ENCODE data around the gene BBX. TPM values are rescaled to one million over a fixed set of nuclear protein-coding genes. Genes with fewer than 3 reads are reported as not detected.
A peak's percentile ranks its signal among the peaks of the same experiment; 100 is the strongest.

BBX gene
- total and polyA plus RNA-seq, 2 of the 13 experiments (the other 11 are each of a cell fraction or from before 2014, with no cell fraction given), result 13.7 to 23.2 TPM

DNA sequence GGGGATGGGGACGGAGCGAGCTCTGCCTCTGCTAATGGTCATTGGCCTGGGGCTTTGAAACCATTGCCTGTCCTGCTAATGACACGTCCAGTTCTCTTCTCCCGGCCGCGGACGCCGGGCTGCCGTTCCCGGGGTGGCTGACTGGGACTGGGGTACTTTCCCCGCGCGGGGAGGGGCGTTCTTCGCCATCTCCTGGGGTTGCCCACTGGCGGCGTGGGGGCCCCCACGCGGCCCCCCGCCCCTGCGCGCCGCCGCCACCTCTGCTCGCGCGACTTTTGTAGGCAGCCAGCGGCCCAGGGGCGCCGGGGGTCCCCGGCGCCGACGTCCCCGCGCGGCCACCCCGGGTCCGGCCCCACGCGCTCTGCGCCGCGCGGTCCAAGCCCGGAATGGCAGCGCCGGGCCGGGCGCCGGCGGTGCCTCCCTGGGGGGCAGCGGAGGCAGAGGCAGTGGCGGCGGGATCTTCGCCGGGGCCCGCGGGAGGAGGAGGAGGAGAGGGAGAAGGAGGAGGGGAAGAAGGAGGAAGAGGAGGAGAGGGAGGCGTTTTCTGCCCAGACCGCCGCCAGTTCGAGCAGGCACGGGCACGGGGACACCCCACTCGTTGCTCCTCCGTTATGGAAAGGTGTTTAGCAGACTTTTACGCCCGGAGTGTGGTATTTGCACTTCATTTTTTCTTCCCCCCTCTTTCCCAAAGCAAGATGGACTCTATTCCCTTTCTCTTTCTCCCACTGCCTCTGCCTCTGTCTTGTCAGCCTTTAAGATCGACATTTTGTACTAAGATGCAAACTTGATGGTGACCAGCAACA is 2.3 kb downstream of the BBX start (continued):
- TF ChIP-seq, protein P1, sequence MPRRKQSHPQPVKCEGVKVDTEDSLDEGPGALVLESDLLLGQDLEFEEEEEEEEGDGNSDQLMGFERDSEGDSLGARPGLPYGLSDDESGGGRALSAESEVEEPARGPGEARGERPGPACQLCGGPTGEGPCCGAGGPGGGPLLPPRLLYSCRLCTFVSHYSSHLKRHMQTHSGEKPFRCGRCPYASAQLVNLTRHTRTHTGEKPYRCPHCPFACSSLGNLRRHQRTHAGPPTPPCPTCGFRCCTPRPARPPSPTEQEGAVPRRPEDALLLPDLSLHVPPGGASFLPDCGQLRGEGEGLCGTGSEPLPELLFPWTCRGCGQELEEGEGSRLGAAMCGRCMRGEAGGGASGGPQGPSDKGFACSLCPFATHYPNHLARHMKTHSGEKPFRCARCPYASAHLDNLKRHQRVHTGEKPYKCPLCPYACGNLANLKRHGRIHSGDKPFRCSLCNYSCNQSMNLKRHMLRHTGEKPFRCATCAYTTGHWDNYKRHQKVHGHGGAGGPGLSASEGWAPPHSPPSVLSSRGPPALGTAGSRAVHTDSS (CRISPR knock-in tag; conservative IDR thresholded peaks at IDR 0.05), result no peak
- TF ChIP-seq PHF20 (CRISPR knock-in tag; IDR thresholded peaks at IDR 0.05) (no peak), RFXAP (CRISPR knock-in tag; IDR thresholded peaks at IDR 0.05; ENCODE audit: borderline replicate concordance) (no peak), GABPA (IDR thresholded peaks at IDR 0.05; ENCODE audit: low read depth, low read length) (no peak), GABPA (CRISPR knock-in tag; IDR thresholded peaks at IDR 0.05; ENCODE audit: low read depth) (no peak), CCAR2 (optimal IDR thresholded peaks at IDR 0.05; ENCODE audit: low read depth, low read length) (no peak), RARA (CRISPR knock-in tag; IDR thresholded peaks at IDR 0.05) (no peak), ISL2 (CRISPR knock-in tag; IDR thresholded peaks at IDR 0.05) (no peak), ZNF160 (CRISPR knock-in tag; IDR thresholded peaks at IDR 0.05) (no peak), CREB1 (IDR thresholded peaks at IDR 0.05) (no peak), CREB1 (CRISPR knock-in tag; IDR thresholded peaks at IDR 0.05) (no peak), NFE2L1 (CRISPR knock-in tag; IDR thresholded peaks at IDR 0.05; ENCODE audit: borderline replicate concordance) (no peak), TBX2 (CRISPR knock-in tag; IDR thresholded peaks at IDR 0.05; ENCODE audit: borderline replicate concordance) (0 out of 2 replicates have a peak, but pooled peaks have one; percentile 4), NCOA1 (CRISPR knock-in tag; IDR thresholded peaks at IDR 0.05) (no peak), ZNF432 (CRISPR knock-in tag; IDR thresholded peaks at IDR 0.05; ENCODE audit: borderline replicate concordance) (no peak), SMARCE1 (IDR thresholded peaks at IDR 0.05; ENCODE audit: borderline replicate concordance) (no peak), SAFB2 (CRISPR knock-in tag; IDR thresholded peaks at IDR 0.05; ENCODE audit: borderline replicate concordance, low read depth) (0 out of 2 replicates have a peak, but pooled peaks have one; percentile 10), ZNF747 (CRISPR knock-in tag; IDR thresholded peaks at IDR 0.05; ENCODE audit: borderline replicate concordance) (no peak)
- TF ChIP-seq, protein P2, sequence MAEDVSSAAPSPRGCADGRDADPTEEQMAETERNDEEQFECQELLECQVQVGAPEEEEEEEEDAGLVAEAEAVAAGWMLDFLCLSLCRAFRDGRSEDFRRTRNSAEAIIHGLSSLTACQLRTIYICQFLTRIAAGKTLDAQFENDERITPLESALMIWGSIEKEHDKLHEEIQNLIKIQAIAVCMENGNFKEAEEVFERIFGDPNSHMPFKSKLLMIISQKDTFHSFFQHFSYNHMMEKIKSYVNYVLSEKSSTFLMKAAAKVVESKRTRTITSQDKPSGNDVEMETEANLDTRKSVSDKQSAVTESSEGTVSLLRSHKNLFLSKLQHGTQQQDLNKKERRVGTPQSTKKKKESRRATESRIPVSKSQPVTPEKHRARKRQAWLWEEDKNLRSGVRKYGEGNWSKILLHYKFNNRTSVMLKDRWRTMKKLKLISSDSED (CRISPR knock-in tag; IDR thresholded peaks at IDR 0.05), result no peak
- TF ChIP-seq, protein P3, sequence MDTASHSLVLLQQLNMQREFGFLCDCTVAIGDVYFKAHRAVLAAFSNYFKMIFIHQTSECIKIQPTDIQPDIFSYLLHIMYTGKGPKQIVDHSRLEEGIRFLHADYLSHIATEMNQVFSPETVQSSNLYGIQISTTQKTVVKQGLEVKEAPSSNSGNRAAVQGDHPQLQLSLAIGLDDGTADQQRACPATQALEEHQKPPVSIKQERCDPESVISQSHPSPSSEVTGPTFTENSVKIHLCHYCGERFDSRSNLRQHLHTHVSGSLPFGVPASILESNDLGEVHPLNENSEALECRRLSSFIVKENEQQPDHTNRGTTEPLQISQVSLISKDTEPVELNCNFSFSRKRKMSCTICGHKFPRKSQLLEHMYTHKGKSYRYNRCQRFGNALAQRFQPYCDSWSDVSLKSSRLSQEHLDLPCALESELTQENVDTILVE (CRISPR knock-in tag; IDR thresholded peaks at IDR 0.05), result 0 out of 2 replicates have a peak, but pooled peaks have one; percentile 2
- TF ChIP-seq, protein P4, sequence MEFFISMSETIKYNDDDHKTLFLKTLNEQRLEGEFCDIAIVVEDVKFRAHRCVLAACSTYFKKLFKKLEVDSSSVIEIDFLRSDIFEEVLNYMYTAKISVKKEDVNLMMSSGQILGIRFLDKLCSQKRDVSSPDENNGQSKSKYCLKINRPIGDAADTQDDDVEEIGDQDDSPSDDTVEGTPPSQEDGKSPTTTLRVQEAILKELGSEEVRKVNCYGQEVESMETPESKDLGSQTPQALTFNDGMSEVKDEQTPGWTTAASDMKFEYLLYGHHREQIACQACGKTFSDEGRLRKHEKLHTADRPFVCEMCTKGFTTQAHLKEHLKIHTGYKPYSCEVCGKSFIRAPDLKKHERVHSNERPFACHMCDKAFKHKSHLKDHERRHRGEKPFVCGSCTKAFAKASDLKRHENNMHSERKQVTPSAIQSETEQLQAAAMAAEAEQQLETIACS (CRISPR knock-in tag; IDR thresholded peaks at IDR 0.05), result no peak
- TF ChIP-seq, protein P5, sequence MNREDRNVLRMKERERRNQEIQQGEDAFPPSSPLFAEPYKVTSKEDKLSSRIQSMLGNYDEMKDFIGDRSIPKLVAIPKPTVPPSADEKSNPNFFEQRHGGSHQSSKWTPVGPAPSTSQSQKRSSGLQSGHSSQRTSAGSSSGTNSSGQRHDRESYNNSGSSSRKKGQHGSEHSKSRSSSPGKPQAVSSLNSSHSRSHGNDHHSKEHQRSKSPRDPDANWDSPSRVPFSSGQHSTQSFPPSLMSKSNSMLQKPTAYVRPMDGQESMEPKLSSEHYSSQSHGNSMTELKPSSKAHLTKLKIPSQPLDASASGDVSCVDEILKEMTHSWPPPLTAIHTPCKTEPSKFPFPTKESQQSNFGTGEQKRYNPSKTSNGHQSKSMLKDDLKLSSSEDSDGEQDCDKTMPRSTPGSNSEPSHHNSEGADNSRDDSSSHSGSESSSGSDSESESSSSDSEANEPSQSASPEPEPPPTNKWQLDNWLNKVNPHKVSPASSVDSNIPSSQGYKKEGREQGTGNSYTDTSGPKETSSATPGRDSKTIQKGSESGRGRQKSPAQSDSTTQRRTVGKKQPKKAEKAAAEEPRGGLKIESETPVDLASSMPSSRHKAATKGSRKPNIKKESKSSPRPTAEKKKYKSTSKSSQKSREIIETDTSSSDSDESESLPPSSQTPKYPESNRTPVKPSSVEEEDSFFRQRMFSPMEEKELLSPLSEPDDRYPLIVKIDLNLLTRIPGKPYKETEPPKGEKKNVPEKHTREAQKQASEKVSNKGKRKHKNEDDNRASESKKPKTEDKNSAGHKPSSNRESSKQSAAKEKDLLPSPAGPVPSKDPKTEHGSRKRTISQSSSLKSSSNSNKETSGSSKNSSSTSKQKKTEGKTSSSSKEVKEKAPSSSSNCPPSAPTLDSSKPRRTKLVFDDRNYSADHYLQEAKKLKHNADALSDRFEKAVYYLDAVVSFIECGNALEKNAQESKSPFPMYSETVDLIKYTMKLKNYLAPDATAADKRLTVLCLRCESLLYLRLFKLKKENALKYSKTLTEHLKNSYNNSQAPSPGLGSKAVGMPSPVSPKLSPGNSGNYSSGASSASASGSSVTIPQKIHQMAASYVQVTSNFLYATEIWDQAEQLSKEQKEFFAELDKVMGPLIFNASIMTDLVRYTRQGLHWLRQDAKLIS (CRISPR knock-in tag; IDR thresholded peaks at IDR 0.05), result no peak
